ENCODE measurements around the gene PLEKHD1.

DNA sequence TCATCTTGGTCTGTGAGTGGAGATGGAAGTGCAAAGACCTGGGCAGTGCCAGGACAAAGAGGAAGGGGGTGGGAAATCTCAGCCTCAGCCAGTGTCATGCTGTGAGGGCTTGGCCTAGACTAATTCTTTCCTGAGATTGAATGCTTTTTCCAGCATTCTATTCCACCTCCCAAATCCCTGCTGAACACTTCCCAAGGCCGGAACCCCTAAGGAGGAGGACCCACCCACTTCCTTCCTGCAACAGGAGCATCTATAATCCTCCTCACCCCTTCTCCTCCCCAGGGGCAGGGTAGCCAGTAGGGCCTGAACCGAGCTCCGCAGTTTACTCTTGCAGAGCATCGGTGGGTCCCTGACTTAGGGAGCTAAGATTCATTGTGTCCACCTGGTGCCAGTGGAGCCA, 3.2 kb downstream of the PLEKHD1 start:
- TF ChIP-seq, protein P1, sequence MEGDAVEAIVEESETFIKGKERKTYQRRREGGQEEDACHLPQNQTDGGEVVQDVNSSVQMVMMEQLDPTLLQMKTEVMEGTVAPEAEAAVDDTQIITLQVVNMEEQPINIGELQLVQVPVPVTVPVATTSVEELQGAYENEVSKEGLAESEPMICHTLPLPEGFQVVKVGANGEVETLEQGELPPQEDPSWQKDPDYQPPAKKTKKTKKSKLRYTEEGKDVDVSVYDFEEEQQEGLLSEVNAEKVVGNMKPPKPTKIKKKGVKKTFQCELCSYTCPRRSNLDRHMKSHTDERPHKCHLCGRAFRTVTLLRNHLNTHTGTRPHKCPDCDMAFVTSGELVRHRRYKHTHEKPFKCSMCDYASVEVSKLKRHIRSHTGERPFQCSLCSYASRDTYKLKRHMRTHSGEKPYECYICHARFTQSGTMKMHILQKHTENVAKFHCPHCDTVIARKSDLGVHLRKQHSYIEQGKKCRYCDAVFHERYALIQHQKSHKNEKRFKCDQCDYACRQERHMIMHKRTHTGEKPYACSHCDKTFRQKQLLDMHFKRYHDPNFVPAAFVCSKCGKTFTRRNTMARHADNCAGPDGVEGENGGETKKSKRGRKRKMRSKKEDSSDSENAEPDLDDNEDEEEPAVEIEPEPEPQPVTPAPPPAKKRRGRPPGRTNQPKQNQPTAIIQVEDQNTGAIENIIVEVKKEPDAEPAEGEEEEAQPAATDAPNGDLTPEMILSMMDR (IDR thresholded peaks at IDR 0.05), result no peak
- no peak for TF ChIP-seq EZH2 (IDR thresholded peaks at IDR 0.05; ENCODE audit: borderline replicate concordance, insufficient read depth, low read depth, low read length, poor library complexity, severe bottlenecking)

Measured in B cell (primary cell).